OCI-LY1 (cell line): ENCODE data around the gene TRIOBP.

Experiments
- H2AFZ ChIP-seq: fragments of 200-600 bp; sonication (generic), shearing (Covaris generic); 2 replicates; pipeline ENCODE4 v1.6.0; 2014; ENCODE audit warnings: antibody characterized with exemption, mild to moderate bottlenecking, low read length
- H3F3A ChIP-seq: fragments of 200-600 bp; sonication (generic), shearing (Covaris generic); 2 replicates; pipeline ENCODE4 v1.6.0; 2014; ENCODE audit warnings: mild to moderate bottlenecking, antibody characterized with exemption, low read length, moderate library complexity; ENCODE audit not compliant: insufficient read depth
- H3K27ac ChIP-seq: fragments of 200-600 bp; sonication (generic); 2 replicates; pipeline ENCODE4 v1.5.1; 2014; ENCODE audit warnings: low read length, mixed run types, mild to moderate bottlenecking, low read depth; ENCODE audit not compliant: poor library complexity, severe bottlenecking
- H3K27me3 ChIP-seq: fragments of 200-600 bp; sonication (generic); 2 replicates; pipeline ENCODE4 v1.6.0; 2014; ENCODE audit warnings: antibody characterized with exemption, mild to moderate bottlenecking, low read length, moderate library complexity; ENCODE audit not compliant: insufficient read depth
- H3K36me3 ChIP-seq: fragments of 200-600 bp; sonication (generic); 2 replicates; pipeline ENCODE4 v1.6.1; 2014; ENCODE audit warnings: mild to moderate bottlenecking, antibody characterized with exemption, low read length, moderate library complexity, mixed read lengths; ENCODE audit not compliant: insufficient read depth
- H3K4me1 ChIP-seq: fragments of 200-600 bp; sonication (generic); 2 replicates; pipeline ENCODE4 v1.5.1; 2014; ENCODE audit warnings: mild to moderate bottlenecking, low read length, moderate library complexity; ENCODE audit not compliant: insufficient read depth, severe bottlenecking
- H3K4me2 ChIP-seq: fragments of 200-600 bp; sonication (generic), shearing (Covaris generic); 2 replicates; pipeline ENCODE4 v1.6.1; 2014; ENCODE audit warnings: low read length
- H3K4me3 ChIP-seq: fragments of 200-600 bp; sonication (generic); 2 replicates; pipeline ENCODE4 v1.5.1; 2014; ENCODE audit warnings: low read length, low read depth, mild to moderate bottlenecking, mixed read lengths; ENCODE audit not compliant: poor library complexity, severe bottlenecking
- H3K79me2 ChIP-seq: fragments of 200-600 bp; shearing (Covaris generic); 2 replicates; pipeline ENCODE4 v1.6.1; 2016; ENCODE audit warnings: mixed run types, low read length, mixed read lengths; ENCODE audit not compliant: insufficient read depth
- H3K9ac ChIP-seq: fragments of 200-600 bp; sonication (generic), shearing (Covaris generic); 2 replicates; pipeline ENCODE4 v1.6.1; 2014; ENCODE audit warnings: mild to moderate bottlenecking, low read length, mixed read lengths
- H3K9me2 ChIP-seq: fragments of 200-600 bp; sonication (generic), shearing (Covaris generic); 2 replicates; pipeline ENCODE4 v1.6.1; 2014; ENCODE audit warnings: low read depth, mild to moderate bottlenecking, low read length, mixed read lengths
- H3K9me3 ChIP-seq: fragments of 200-600 bp; shearing (Covaris generic); 2 replicates; pipeline ENCODE4 v1.6.1; 2014; ENCODE audit warnings: low read length, mixed read lengths
- H4K20me1 ChIP-seq: fragments of 200-600 bp; sonication (generic), shearing (Covaris generic); 2 replicates; pipeline ENCODE4 v1.6.0; 2016; ENCODE audit warnings: mild to moderate bottlenecking, low read length; ENCODE audit not compliant: insufficient read depth
- EZH2 ChIP-seq: fragments of 200-600 bp; sonication (generic), shearing (Covaris generic); IDR thresholded peaks from 2 replicates; pipeline ENCODE4 v1.8.0; 2017; ENCODE audit warnings: borderline replicate concordance, mixed run types, mild to moderate bottlenecking, antibody characterized with exemption, low read length, moderate library complexity, mixed read lengths
- TF ChIP-seq, protein P1 (sequence below): fragments of 200-600 bp; sonication (generic), shearing (Covaris generic); IDR thresholded peaks from 2 replicates; pipeline ENCODE4 v1.5.1; 2017; ENCODE audit warnings: mild to moderate bottlenecking, antibody characterized with exemption, low read length, moderate library complexity, mixed read lengths

TRIOBP gene

DNA sequence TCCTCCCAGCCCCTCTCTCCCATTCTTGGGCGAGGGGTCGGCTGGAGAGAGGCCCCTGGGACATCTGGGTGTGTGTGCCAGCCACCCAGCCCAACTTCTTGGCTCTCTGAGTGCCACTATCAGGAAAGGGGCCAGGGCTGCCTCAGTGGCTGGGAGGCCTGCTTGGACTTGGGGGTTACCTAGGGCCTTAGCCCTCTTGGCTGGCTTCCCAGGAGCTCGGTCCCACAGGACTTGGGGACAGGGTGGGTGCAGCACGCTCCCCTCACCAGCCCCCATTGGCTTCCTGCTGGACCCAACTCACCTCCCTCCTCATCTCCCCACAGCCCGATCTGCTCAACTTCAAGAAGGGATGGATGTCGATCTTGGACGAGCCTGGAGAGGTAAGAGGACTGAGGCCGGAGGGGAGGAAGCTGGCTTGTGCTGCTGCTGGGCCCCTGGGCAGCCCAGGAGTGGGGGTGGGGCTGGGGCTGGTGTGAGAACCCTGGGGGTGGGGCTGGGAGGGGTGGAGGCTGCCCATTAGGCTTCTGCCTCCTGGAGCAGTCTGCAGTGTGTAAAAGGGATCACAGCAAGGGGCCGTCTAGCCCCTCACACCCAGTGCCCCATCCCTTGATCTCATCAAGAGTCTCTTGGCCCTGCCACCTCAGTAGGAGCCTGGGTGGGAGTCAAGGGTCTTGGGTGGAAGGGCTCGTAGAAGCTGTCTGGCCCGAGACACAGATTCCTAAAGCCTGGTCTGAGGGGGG lies 54.8 kb downstream of the TRIOBP start:
- H3K9me2 ChIP-seq: no peaks in the 10 kb centered on the region
- no peak overlapping the region for H3K4me3 ChIP-seq
- no peaks in the 10 kb centered on the region for H3K9me3 ChIP-seq
- H3F3A ChIP-seq: no peaks in the 10 kb centered on the region
- TF ChIP-seq EZH2: no peak
- TF ChIP-seq, protein P1, sequence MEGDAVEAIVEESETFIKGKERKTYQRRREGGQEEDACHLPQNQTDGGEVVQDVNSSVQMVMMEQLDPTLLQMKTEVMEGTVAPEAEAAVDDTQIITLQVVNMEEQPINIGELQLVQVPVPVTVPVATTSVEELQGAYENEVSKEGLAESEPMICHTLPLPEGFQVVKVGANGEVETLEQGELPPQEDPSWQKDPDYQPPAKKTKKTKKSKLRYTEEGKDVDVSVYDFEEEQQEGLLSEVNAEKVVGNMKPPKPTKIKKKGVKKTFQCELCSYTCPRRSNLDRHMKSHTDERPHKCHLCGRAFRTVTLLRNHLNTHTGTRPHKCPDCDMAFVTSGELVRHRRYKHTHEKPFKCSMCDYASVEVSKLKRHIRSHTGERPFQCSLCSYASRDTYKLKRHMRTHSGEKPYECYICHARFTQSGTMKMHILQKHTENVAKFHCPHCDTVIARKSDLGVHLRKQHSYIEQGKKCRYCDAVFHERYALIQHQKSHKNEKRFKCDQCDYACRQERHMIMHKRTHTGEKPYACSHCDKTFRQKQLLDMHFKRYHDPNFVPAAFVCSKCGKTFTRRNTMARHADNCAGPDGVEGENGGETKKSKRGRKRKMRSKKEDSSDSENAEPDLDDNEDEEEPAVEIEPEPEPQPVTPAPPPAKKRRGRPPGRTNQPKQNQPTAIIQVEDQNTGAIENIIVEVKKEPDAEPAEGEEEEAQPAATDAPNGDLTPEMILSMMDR: no peak
- no peak overlapping the region for H3K9ac ChIP-seq
- no peaks in the 10 kb centered on the region for H3K27me3 ChIP-seq
- peaks cover 15% of the 10 kb centered on the region for H3K4me1 ChIP-seq
- peaks cover 23% of the 10 kb centered on the region; the same call in 1 of the 2 replicates for H3K36me3 ChIP-seq
- H3K4me2 ChIP-seq: no peak overlapping the region
- H3K79me2 ChIP-seq: no peaks in the 10 kb centered on the region
- H3K27ac ChIP-seq: no peak overlapping the region
- H4K20me1 ChIP-seq: no peaks in the 10 kb centered on the region
- H2AFZ ChIP-seq: no peak overlapping the region

DNA sequence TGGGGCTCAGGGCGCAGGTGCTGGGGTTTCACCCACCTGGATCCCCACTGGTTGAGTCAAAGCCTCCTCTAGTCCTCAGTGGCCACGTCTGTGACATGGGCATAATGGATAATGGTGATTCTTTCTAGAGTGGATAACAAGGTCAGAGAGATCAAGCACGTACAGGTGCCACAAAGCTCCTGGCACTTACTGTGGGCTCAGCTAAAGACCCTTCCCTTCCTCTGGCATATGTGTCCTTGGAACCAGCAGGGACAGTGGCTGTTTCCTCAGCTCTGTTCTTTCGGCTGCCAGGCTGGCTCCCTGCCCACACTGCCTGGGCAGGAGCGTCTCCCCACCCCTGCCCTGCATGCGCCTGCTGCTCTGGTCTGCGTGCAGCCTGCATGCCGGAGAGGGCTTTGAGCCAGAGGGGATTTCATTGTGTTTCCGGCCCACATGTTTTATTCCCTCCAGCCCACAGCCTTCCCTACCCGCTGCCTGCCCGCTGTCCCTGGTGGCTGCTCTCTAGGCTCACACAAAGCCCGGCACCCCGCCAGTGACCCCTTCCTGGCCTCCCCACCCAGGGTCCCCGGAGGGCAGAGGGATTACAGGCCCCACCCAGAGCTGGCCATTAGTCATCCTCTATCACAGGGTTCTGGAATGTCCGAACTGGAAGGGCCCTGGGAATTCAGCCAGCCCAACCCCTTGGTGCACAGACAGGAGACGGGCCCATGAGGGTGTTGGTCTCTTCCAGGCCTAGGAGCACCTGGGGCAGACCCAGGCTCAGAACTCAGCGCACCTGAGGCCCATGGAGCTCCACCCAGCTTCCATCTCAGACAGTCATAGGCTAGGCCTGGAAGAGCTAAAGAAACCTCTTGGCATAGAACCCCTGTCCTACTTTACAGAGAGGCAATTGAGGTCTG lies 55.6 kb downstream of the TRIOBP start:
- Histone ChIP-seq H3K4me2 (no peak overlapping the region), H3K4me1 (peaks cover 9% of the 10 kb centered on the region), H3K36me3 (peaks cover 28% of the 10 kb centered on the region; the same call in 1 of the 2 replicates), H2AFZ (no peak overlapping the region), H4K20me1 (no peaks in the 10 kb centered on the region), H3K79me2 (no peaks in the 10 kb centered on the region), H3F3A (no peaks in the 10 kb centered on the region), H3K4me3 (no peak overlapping the region), H3K27me3 (no peaks in the 10 kb centered on the region), H3K9me3 (no peaks in the 10 kb centered on the region), H3K9me2 (no peaks in the 10 kb centered on the region), H3K27ac (no peak overlapping the region), H3K9ac (no peak overlapping the region)
- no peak for TF ChIP-seq EZH2
- TF ChIP-seq, protein P1: no peak

DNA sequence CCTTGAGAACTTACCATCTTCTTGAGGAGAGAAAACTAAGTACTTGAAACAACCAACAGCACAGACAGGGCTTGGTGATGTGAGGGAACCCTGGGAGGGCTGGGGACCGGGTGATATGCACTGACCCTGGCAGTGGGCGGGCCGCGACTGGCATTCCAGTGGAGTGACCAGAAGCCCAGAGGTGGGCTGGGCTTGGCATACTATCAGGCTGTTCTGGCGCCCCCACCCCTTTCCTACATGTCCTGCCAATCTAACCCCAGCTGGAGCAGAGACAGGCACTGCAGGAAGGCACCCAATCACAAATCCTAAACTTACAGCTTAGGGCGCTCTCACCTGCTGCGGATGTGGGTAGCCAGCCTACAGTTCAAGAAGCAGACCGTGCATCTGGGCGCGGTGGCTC lies 56.9 kb downstream of the TRIOBP start:
- Histone ChIP-seq H3K79me2 (no peaks in the 10 kb centered on the region), H3K4me3 (no peak overlapping the region), H3K4me1 (no peaks in the 10 kb centered on the region), H3K27ac (no peak overlapping the region), H3F3A (no peaks in the 10 kb centered on the region), H3K27me3 (no peaks in the 10 kb centered on the region), H3K4me2 (no peak overlapping the region), H3K36me3 (peaks cover 41% of the 10 kb centered on the region), H3K9ac (no peak overlapping the region), H2AFZ (no peak overlapping the region), H4K20me1 (no peaks in the 10 kb centered on the region), H3K9me3 (no peaks in the 10 kb centered on the region), H3K9me2 (no peaks in the 10 kb centered on the region)
- no peak for TF ChIP-seq EZH2
- TF ChIP-seq, protein P1: no peak
